Fibroblast of peridontal ligament (primary cell): Measurements from ENCODE around the gene OR52I2.

Experiments
- DNase-seq: peaks from one replicate; pipeline ENCODE4 v3.0.0-alpha.2; 2010; ENCODE audit errors: extremely low read depth

The OR52I2 gene

GRCh38 chr11:4607781-4608666 is 26.5 kb downstream of the OR52I2 start, which contains the start of gene TRIM68:
Gene TRIM68 (minus strand): TSS chr11:4608231. CDS start chr11:4605504, 2,727 bp downstream.
- DNase-seq: peak; percentile 94

GRCh38 chr11:4610258-4610935 is 28.9 kb downstream of the OR52I2 start:
- peak; percentile 45 for DNase-seq

GRCh38 chr11:4611986-4612385 is 30.4 kb downstream of the OR52I2 start:
- DNase-seq: no peak

- DNase-seq: no peak
Measured at GRCh38 chr11:4615856-4616444, 34.4 kb downstream of the OR52I2 start.

- DNase-seq: no peak
Measured at GRCh38 chr11:4619514-4619913, 38.0 kb downstream of the OR52I2 start.

- DNase-seq: peak; percentile 84
Measured at GRCh38 chr11:4626207-4627099, 44.9 kb downstream of the OR52I2 start.

- DNase-seq: no peak
Measured at GRCh38 chr11:4636136-4636535, 54.6 kb downstream of the OR52I2 start.

- DNase-seq: peak; percentile 75
Measured at GRCh38 chr11:4636962-4637661, 55.6 kb downstream of the OR52I2 start, which contains the start of gene OR51D1. Gene OR51D1 (plus strand): TSS chr11:4637477. CDS start chr11:4639791, 2,314 bp downstream.

GRCh38 chr11:4637662-4638047 is 56.1 kb downstream of the OR52I2 start:
- no peak for DNase-seq

GRCh38 chr11:4639931-4640330 is 58.4 kb downstream of the OR52I2 start:
- DNase-seq: no peak

GRCh38 chr11:4641501-4641900 is 60.0 kb downstream of the OR52I2 start:
- no peak for DNase-seq

- no peak for DNase-seq
Measured at GRCh38 chr11:4642043-4642442, 60.5 kb downstream of the OR52I2 start.
